Left ventricle myocardium superior (tissue), 1 donor: Measurements from ENCODE around the gene LRRC14B. TPM values are rescaled to one million over a fixed set of nuclear protein-coding genes. Genes with fewer than 3 reads are reported as not detected.
"Not testable (repeated sequence)": the region's sequence is repeated elsewhere in the genome, so short reads cannot be mapped to it uniquely, and the experiment has no call there.

Experiments used
- ATAC-seq: fragments of 200-7000 bp; cut with Tn5 transposase; one replicate; pipeline ENCODE4 v1.9.1; 2020; ENCODE audit warnings: mild to moderate bottlenecking, moderate library complexity
- DNase-seq: peaks from one replicate; pipeline ENCODE4 v3.0.0-alpha.2; 2020
- intact Hi-C: fragments of 100-400 bp; cut with micrococcal nuclease; formaldehyde crosslinking; loops from one replicate; pipeline ENCODE4 v1.11.0; 2022
- total RNA-seq: library from RNA; stranded (reverse); fragmentation: NEBNext Ultra II Directional; extraction: Animal tissue kit (Norgen Biotek cat#: 25700); gene quantifications from one replicate; pipeline ENCODE4 v1.2.1, GENCODE V29; 2021
- donor health status: DM: no; HTN: yes; CAD: no; lungs with severe emphysema.

Gene LRRC14B
- total RNA-seq, 1 donor from 2014 or later: 107 TPM

GRCh38 chr5:187617-188451 is 3.5 kb upstream of the LRRC14B start:
- no peak for ATAC-seq
- peak; percentile 25 for DNase-seq
- intact Hi-C loops: no loop called here

GRCh38 chr5:188488-189481 is 2.5 kb upstream of the LRRC14B start:
- intact Hi-C loops: no loop called here
- ATAC-seq: peak; percentile 52

GRCh38 chr5:189486-189885 is 1.8 kb upstream of the LRRC14B start:
- ATAC-seq (no peak), DNase-seq (no peak)
- intact Hi-C loops: no loop called here

More at GRCh38 chr5:188488-189481, 2.5 kb upstream of the LRRC14B start:
- DNase-seq: peak; percentile 94

GRCh38 chr5:189976-190365 is 1.3 kb upstream of the LRRC14B start:
- intact Hi-C loops: no loop called here
- peak; percentile 39 for DNase-seq

GRCh38 chr5:190366-191035 is 794 bp upstream of the LRRC14B start:
- intact Hi-C loops: no loop called here
- ATAC-seq: peak; percentile 13
- peak; percentile 52 for DNase-seq

More at GRCh38 chr5:189976-190365, 1.3 kb upstream of the LRRC14B start:
- ATAC-seq: no peak

- intact Hi-C loops: no loop called here
- DNase-seq (peak; percentile 44), ATAC-seq (no peak)
These were observed 825 bp downstream of the LRRC14B start for GRCh38 chr5:191949-192690.

GRCh38 chr5:192691-192969 is 1.3 kb downstream of the LRRC14B start:
- intact Hi-C loops: no loop called here
- ATAC-seq (no peak), DNase-seq (no peak)

- ATAC-seq: no peak
- peak; percentile 38 for DNase-seq
- intact Hi-C loops: no loop called here
These were observed 1.9 kb downstream of the LRRC14B start for GRCh38 chr5:192970-193831.

- DNase-seq (peak; percentile 85), ATAC-seq (peak; percentile 38)
- intact Hi-C loops: no loop called here
These were observed 2.8 kb downstream of the LRRC14B start for GRCh38 chr5:194102-194501.

- DNase-seq: peak; percentile 46
- intact Hi-C loops: no loop called here
- ATAC-seq: no peak
These were observed 3.4 kb downstream of the LRRC14B start for GRCh38 chr5:194603-195209.

GRCh38 chr5:195401-196160 is 4.3 kb downstream of the LRRC14B start:
- no peak for ATAC-seq
- DNase-seq: peak; percentile 28
- intact Hi-C loops: no loop called here

GRCh38 chr5:196350-196749 is 5.1 kb downstream of the LRRC14B start:
- ATAC-seq: no peak
- intact Hi-C loops: no loop called here

GRCh38 chr5:197031-197430 is 5.7 kb downstream of the LRRC14B start:
- DNase-seq: peak; percentile 36

More at GRCh38 chr5:196350-196749, 5.1 kb downstream of the LRRC14B start:
- DNase-seq: peak; percentile 22

GRCh38 chr5:197892-198489 is 6.7 kb downstream of the LRRC14B start:
- intact Hi-C loops: no loop called here
- ATAC-seq (no peak), DNase-seq (peak; percentile 28)

More at GRCh38 chr5:197031-197430, 5.7 kb downstream of the LRRC14B start:
- ATAC-seq, intact Hi-C loops: not testable (repeated sequence)

GRCh38 chr5:198516-199196 is 7.4 kb downstream of the LRRC14B start:
- intact Hi-C loops: no loop called here
- no peak for DNase-seq
- ATAC-seq: no peak
